Naive thymus-derived CD4-positive, alpha-beta T cell (primary cell): ENCODE data around the gene APOL4. TPM values are rescaled to one million over a fixed set of nuclear protein-coding genes. Genes with fewer than 3 reads are reported as not detected.
A peak's percentile ranks its signal among the peaks of the same experiment; 100 is the strongest.
"Not testable (repeated sequence)": the region's sequence is repeated elsewhere in the genome, so short reads cannot be mapped to it uniquely, and the experiment has no call there.

Experiments used
- ATAC-seq: fragments of 150-1000 bp; cut with Tn5 transposase; 2 replicates; pipeline ENCODE4 v1.10.0; 2021; ENCODE audit warnings: mild to moderate bottlenecking, moderate library complexity
- CTCF ChIA-PET: fragments of 350-600 bp; sonication (Branson Sonifier 250); formaldehyde crosslinking; loops from one replicate; lab custom pipeline; 2021; ENCODE audit warnings: antibody characterized with exemption; lab: Charles Lee
- POLR2A ChIA-PET: fragments of 350-600 bp; sonication (Branson Sonifier 250); formaldehyde crosslinking; loops from one replicate; lab custom pipeline; 2021; ENCODE audit warnings: antibody characterized with exemption, inconsistent platforms; lab: Charles Lee
- DNase-seq, 9 donors: peaks; one replicate each; pipeline versions ENCODE4 v3.0.0 to v3.0.0-alpha.2; 2020 to 2022; ENCODE audit warnings: mixed read lengths in 1 of 9
- H3K27ac ChIP-seq: one replicate; pipeline ENCODE4 v1.7.0; 2013; ENCODE audit warnings: mild to moderate bottlenecking, low read depth, low read length, moderate library complexity
- H3K27me3 ChIP-seq, 2 donors: one replicate each; pipeline ENCODE4 v1.7.0; 2013; ENCODE audit warnings: low read length in 2 of 2, mild to moderate bottlenecking in 2 of 2, moderate library complexity in 2 of 2; ENCODE audit not compliant: control insufficient read depth in 2 of 2, insufficient read depth in 2 of 2
- H3K36me3 ChIP-seq, 3 experiments: 1 replicate in 2 of 3; 2 replicates in 1 of 3; pipeline ENCODE4 v1.7.0; 2013; ENCODE audit warnings: low read length in 3 of 3, mild to moderate bottlenecking in 3 of 3, moderate library complexity in 1 of 3; ENCODE audit not compliant: insufficient read depth in 3 of 3, control insufficient read depth in 2 of 3
- H3K4me1 ChIP-seq, 2 donors: one replicate each; pipeline ENCODE4 v1.7.0; 2013; ENCODE audit warnings: low read length in 2 of 2, mild to moderate bottlenecking in 2 of 2, moderate library complexity in 1 of 2; ENCODE audit not compliant: control insufficient read depth in 2 of 2, insufficient read depth in 2 of 2
- H3K4me3 ChIP-seq: 2 replicates; pipeline ENCODE4 v1.7.0; 2013; ENCODE audit warnings: mild to moderate bottlenecking, low read length
- H3K9me3 ChIP-seq, 3 experiments: 1 replicate in 2 of 3; 2 replicates in 1 of 3; pipeline ENCODE4 v1.7.0; 2013; ENCODE audit warnings: low read length in 3 of 3; ENCODE audit not compliant: control insufficient read depth in 2 of 3
- H3K27ac Mint-ChIP-seq, 9 donors: one replicate each; pipeline ENCODE4 v1.8.0; 2020 to 2022; ENCODE audit warnings: mixed read lengths in 9 of 9, mild to moderate bottlenecking in 8 of 9, moderate library complexity in 5 of 9, inconsistent platforms in 2 of 9
- H3K27me3 Mint-ChIP-seq, 5 donors: one replicate each; pipeline ENCODE4 v1.8.0; 2021 to 2022; ENCODE audit warnings: mixed read lengths in 5 of 5, mild to moderate bottlenecking in 1 of 5
- H3K36me3 Mint-ChIP-seq, 5 donors: one replicate each; pipeline ENCODE4 v1.8.0; 2020 to 2022; ENCODE audit warnings: mixed read lengths in 5 of 5, mild to moderate bottlenecking in 3 of 5, inconsistent platforms in 1 of 5
- H3K4me1 Mint-ChIP-seq, 7 donors: one replicate each; pipeline ENCODE4 v1.8.0; 2020 to 2022; ENCODE audit warnings: mixed read lengths in 7 of 7, mild to moderate bottlenecking in 3 of 7, inconsistent platforms in 1 of 7
- H3K4me3 Mint-ChIP-seq, 10 donors: one replicate each; pipeline ENCODE4 v1.8.0; 2020 to 2022; ENCODE audit warnings: mild to moderate bottlenecking in 10 of 10, mixed read lengths in 10 of 10, moderate library complexity in 6 of 10, inconsistent platforms in 2 of 10
- H3K9me3 Mint-ChIP-seq, 11 donors: one replicate each; pipeline ENCODE4 v1.8.0; 2020 to 2022; ENCODE audit warnings: mixed read lengths in 11 of 11, mild to moderate bottlenecking in 4 of 11, inconsistent platforms in 1 of 11, moderate library complexity in 1 of 11
- intact Hi-C, 2 donors: fragments of 100-400 bp; cut with micrococcal nuclease; formaldehyde crosslinking; loops; one replicate each; pipeline ENCODE4 v1.15.1; 2023
- polyA plus RNA-seq, 2 donors: library from polyadenylated mRNA; unstranded; fragments of 300-500 nt; fragmentation: Illumina TruSeq; gene quantifications; one replicate each; pipeline ENCODE4 v1.2.3, GENCODE V29; 2021
- total RNA-seq, 6 experiments: library from RNA in 5 of 6; stranded (reverse) in 5 of 6; gene quantifications; 1 replicate in 5 of 6; 2 replicates in 1 of 6; pipeline ENCODE4 v1.2.3 and lab custom pipeline; 2021 to 2026

APOL4 gene
- total and polyA plus RNA-seq, 7 experiments from 2014 or later, result 1.2 TPM; not detected in 6

- Mint-ChIP-seq H3K27ac (no peak overlapping the region), H3K4me1 (peaks cover 5 to 16% (median 8%) of the 10 kb centered on the region in 7 donors), H3K36me3 (peaks cover 0 to 7% (median 4%) of the 10 kb centered on the region in 5 donors), H3K9me3 (peaks cover 0 to 16% (median 7%) of the 10 kb centered on the region in 11 donors), H3K4me3 (no peak overlapping the region), H3K27me3 (peaks cover 5 to 82% (median 31%) of the 10 kb centered on the region in 5 donors)
- Histone ChIP-seq H3K27me3 (no peaks in the 10 kb centered on the region), H3K9me3 (no peaks in the 10 kb centered on the region), H3K27ac (no peak overlapping the region), H3K36me3 (no peaks in the 10 kb centered on the region), H3K4me3 (no peak overlapping the region), H3K4me1 (no peaks in the 10 kb centered on the region)
- POLR2A ChIA-PET, result no interaction called here
- CTCF ChIA-PET, result no interaction called here
- no peak for DNase-seq
- intact Hi-C loops, result no loop called here
- peak; percentile 62 for ATAC-seq
Observed at GRCh38 chr22:36212901-36213300, 11.3 kb upstream of the APOL4 start.

DNA sequence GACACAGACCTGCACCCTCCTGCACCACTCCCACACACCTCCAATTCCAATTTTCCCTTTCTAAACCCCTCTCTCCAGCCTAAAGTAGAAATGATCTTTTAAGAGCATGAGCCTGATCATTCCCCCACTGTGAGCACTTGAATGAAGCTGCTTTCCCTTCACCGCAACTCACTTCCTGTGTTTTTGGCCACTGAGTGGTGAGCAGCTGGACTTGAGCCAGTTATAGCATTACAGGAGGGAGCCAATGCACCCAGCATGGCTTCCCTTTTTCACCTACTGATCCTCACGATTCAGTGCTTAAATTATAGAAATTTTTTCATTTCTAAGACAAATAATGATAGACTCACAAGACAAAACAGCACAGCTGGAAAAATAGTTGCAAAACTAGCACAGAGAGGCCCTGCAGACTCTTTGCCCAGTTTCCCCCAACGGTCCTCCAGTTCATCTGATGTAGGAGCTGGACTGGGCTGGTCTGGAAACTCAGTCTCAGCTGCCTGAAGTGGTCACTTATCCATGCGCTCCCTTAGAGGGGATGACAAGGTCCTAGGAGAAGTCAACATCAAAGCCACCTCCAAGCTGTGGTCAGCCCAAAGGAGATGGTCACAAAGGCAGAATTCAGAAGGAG, 9.7 kb upstream of the APOL4 start:
- Histone ChIP-seq H3K4me1 (no peaks in the 10 kb centered on the region), H3K4me3 (no peak overlapping the region)

DNA sequence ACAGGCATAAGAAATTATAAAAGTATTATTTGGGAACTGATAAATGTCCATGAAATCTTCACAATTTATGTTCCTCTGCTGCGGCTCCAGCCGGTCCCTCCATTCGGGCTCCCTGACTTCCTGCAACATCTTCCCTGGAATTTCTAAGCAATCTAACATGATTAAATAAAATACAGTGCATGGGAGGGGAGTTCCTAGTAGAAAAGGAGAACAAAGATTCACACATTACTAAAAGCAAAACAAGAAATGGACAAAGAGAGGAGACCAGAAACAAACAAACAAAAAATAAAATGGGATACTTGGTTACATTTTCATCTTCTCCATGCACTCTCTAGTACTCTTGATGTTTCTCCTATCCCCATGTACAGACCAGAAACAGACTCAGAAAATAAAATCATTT, 8.6 kb upstream of the APOL4 start:
- no peak overlapping the region for H3K4me3 Mint-ChIP-seq
- peaks cover 0 to 7% (median 4%) of the 10 kb centered on the region in 5 donors for H3K36me3 Mint-ChIP-seq
- H3K9me3 Mint-ChIP-seq, result peaks cover 0 to 16% (median 7%) of the 10 kb centered on the region in 11 donors
- Histone ChIP-seq H3K4me1 (no peaks in the 10 kb centered on the region), H3K27me3 (no peaks in the 10 kb centered on the region), H3K9me3 (no peaks in the 10 kb centered on the region), H3K27ac (no peak overlapping the region), H3K36me3 (no peaks in the 10 kb centered on the region), H3K4me3 (no peak overlapping the region)
- no peak overlapping the region for H3K27ac Mint-ChIP-seq
- peaks cover 5 to 16% (median 8%) of the 10 kb centered on the region in 7 donors for H3K4me1 Mint-ChIP-seq
- DNase-seq, result no peak
- intact Hi-C loops, result no loop called here
- no peak for ATAC-seq
- ChIA-PET POLR2A (no interaction called here), CTCF (no interaction called here)
- peaks cover 5 to 60% (median 22%) of the 10 kb centered on the region in 5 donors for H3K27me3 Mint-ChIP-seq

More for the DNA sequence above, 9.7 kb upstream of the APOL4 start:
- peak; percentile 32 for ATAC-seq
- POLR2A ChIA-PET, result no interaction called here
- CTCF ChIA-PET, result no interaction called here
- no peak for DNase-seq
- no peaks in the 10 kb centered on the region for H3K9me3 ChIP-seq
- no peaks in the 10 kb centered on the region for H3K27me3 ChIP-seq
- H3K36me3 ChIP-seq, result no peaks in the 10 kb centered on the region
- no peak overlapping the region for H3K4me3 Mint-ChIP-seq
- no peak overlapping the region for H3K27ac Mint-ChIP-seq
- intact Hi-C loops, result no loop called here
- H3K27me3 Mint-ChIP-seq, result peaks cover 5 to 70% (median 31%) of the 10 kb centered on the region in 5 donors
- peaks cover 0 to 16% (median 7%) of the 10 kb centered on the region in 11 donors for H3K9me3 Mint-ChIP-seq
- peaks cover 5 to 16% (median 8%) of the 10 kb centered on the region in 7 donors for H3K4me1 Mint-ChIP-seq
- no peak overlapping the region for H3K27ac ChIP-seq
- peaks cover 0 to 7% (median 4%) of the 10 kb centered on the region in 5 donors for H3K36me3 Mint-ChIP-seq

GRCh38 chr22:36209488-36209908, 7.9 kb upstream of the APOL4 start:
- H3K4me3 ChIP-seq, DNase-seq, CTCF ChIA-PET, H3K27me3 ChIP-seq, H3K27ac Mint-ChIP-seq, H3K36me3 ChIP-seq, H3K36me3 Mint-ChIP-seq, intact Hi-C loops, H3K4me3 Mint-ChIP-seq, POLR2A ChIA-PET, H3K9me3 ChIP-seq, ATAC-seq, H3K27ac ChIP-seq, H3K4me1 ChIP-seq: not testable (repeated sequence)
- H3K9me3 Mint-ChIP-seq, result peaks cover 0 to 16% (median 7%) of the 10 kb centered on the region in 11 donors
- H3K4me1 Mint-ChIP-seq, result peaks cover 5 to 16% (median 12%) of the 10 kb centered on the region in 7 donors
- peaks cover 5 to 54% (median 22%) of the 10 kb centered on the region in 5 donors for H3K27me3 Mint-ChIP-seq

DNA sequence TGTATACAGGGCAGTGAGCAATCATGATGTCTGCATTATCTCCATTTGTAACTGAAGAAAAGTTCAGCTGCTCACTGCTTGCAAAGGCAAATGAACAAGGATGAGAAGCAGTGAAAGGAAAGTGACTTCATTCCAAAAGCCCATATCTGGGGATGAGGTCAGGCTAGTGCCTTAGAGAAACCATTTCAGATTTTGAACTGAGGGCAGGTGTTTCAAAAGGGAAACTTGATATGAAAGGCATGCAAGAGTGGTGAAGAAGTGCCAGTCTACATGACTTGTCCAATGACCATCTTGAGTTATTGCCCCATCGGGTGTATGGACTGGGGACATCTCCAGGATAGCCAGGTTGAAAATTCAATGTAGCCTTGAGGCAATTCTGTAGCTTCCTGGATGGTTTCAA, 7.3 kb upstream of the APOL4 start:
- H3K9me3 ChIP-seq, result no peaks in the 10 kb centered on the region
- H3K27ac ChIP-seq, result no peak overlapping the region
- POLR2A ChIA-PET, result no interaction called here
- intact Hi-C loops, result no loop called here
- Mint-ChIP-seq H3K27me3 (peaks cover 6 to 48% (median 22%) of the 10 kb centered on the region in 5 donors), H3K9me3 (peaks cover 0 to 16% (median 7%) of the 10 kb centered on the region in 11 donors), H3K4me3 (no peak overlapping the region), H3K4me1 (peaks cover 5 to 16% (median 12%) of the 10 kb centered on the region in 7 donors), H3K36me3 (peaks cover 0 to 7% (median 4%) of the 10 kb centered on the region in 5 donors), H3K27ac (no peak overlapping the region)
- no peak overlapping the region for H3K4me3 ChIP-seq
- H3K36me3 ChIP-seq, result no peaks in the 10 kb centered on the region
- no peak for ATAC-seq
- H3K4me1 ChIP-seq, result no peaks in the 10 kb centered on the region
- DNase-seq, result no peak
- no peaks in the 10 kb centered on the region for H3K27me3 ChIP-seq
- CTCF ChIA-PET, result no interaction called here

GRCh38 chr22:36208162-36208765, 6.7 kb upstream of the APOL4 start:
- no peaks in the 10 kb centered on the region for H3K4me1 ChIP-seq
- H3K36me3 ChIP-seq, result no peaks in the 10 kb centered on the region
- Mint-ChIP-seq H3K36me3 (peaks cover 0 to 7% (median 4%) of the 10 kb centered on the region in 5 donors), H3K9me3 (peaks cover 0 to 16% (median 7%) of the 10 kb centered on the region in 11 donors), H3K4me3 (no peak overlapping the region), H3K27me3 (peaks cover 10 to 42% (median 21%) of the 10 kb centered on the region in 5 donors), H3K4me1 (peaks cover 5 to 15% (median 12%) of the 10 kb centered on the region in 7 donors), H3K27ac (no peak overlapping the region)
- no peaks in the 10 kb centered on the region for H3K27me3 ChIP-seq
- POLR2A ChIA-PET, result interaction anchor here (0.6 to 0.8 kb wide), 2 partner anchors 9 to 119 kb away, joined by 3 to 5 read pairs; no protein-coding TSS in a partner anchor
- H3K9me3 ChIP-seq, result no peaks in the 10 kb centered on the region
- no peak overlapping the region for H3K4me3 ChIP-seq
- CTCF ChIA-PET, result interaction anchor here (0.7 to 1.0 kb wide), 2 partner anchors 12 to 70 kb away, joined by 3 read pairs; no protein-coding TSS in a partner anchor
- DNase-seq (no peak), ATAC-seq (no peak)
- no peak overlapping the region for H3K27ac ChIP-seq
- intact Hi-C loops, result no loop called here
